Adrenal gland (tissue), 12 donors: Measurements from ENCODE around the gene NR1I3. TPM values are rescaled to one million over a fixed set of nuclear protein-coding genes. Genes with fewer than 3 reads are reported as not detected.

Experiments used
- DNase-seq, 7 donors: peaks; one replicate each; pipeline ENCODE4 v3.0.0-alpha.2; 2019 to 2020
- H3K27ac ChIP-seq, 5 donors: fragments of 200-600 bp; sonication (generic) in 4 of 5; 1 replicate in 3 of 5; 2 replicates in 2 of 5; pipeline versions ENCODE4 v1.5.1 to v1.8.0; 2016 to 2020; ENCODE audit warnings: mild to moderate bottlenecking in 1 of 5
- H3K27me3 ChIP-seq: fragments of 200-600 bp; 2 replicates; pipeline ENCODE4 v1.8.0; 2021
- H3K36me3 ChIP-seq, 2 donors: fragments of 200-600 bp; replicated peaks in 1 of 2; 1 replicate in 1 of 2; 2 replicates in 1 of 2; pipeline versions ENCODE4 v1.5.1 to v1.8.0; 2018 to 2022
- H3K4me1 ChIP-seq, 2 donors: fragments of 200-600 bp; replicated peaks in 1 of 2; 1 replicate in 1 of 2; 2 replicates in 1 of 2; pipeline versions ENCODE4 v1.5.1 to v1.8.0; 2018 to 2021
- H3K4me3 ChIP-seq, 4 donors: fragments of 200-600 bp; sonication (generic) in 3 of 4; one replicate each; pipeline ENCODE4 v1.5.1; 2016 to 2018
- H3K9me3 ChIP-seq, 3 donors: fragments of 200-600 bp; sonication (generic) in 1 of 3; replicated peaks in 1 of 3; 1 replicate in 2 of 3; 2 replicates in 1 of 3; pipeline versions ENCODE4 v1.5.1 to v1.8.0; 2016 to 2021
- POLR2A ChIP-seq, 2 donors: fragments of 450-650 bp; IDR thresholded peaks; one replicate each; pipeline ENCODE4 v1.6.1; 2017; ENCODE audit warnings: antibody characterized with exemption in 2 of 2, mild to moderate bottlenecking in 2 of 2, moderate library complexity in 1 of 2
- WGBS, 4 donors: extraction: QIAGEN DNeasy Blood & Tissue Kit in 2 of 4; methylation state at CpG; one replicate each; pipeline versions ENCODE4 v1.1.5 to v1.1.7; 2013 to 2017; 5-methylcytosine and 5-hydroxymethylcytosine counted together
- intact Hi-C, 2 donors: fragments of 100-400 bp; cut with DNase I; formaldehyde crosslinking; loops; one replicate each; pipeline versions ENCODE4 v1.14.1 to v1.15.0; 2022 to 2023
- polyA plus RNA-seq, 3 donors: library from polyadenylated mRNA; stranded (reverse); fragments of 200-250 nt in 2 of 3; fragments of 350-450 nt in 1 of 3; fragmentation: Illumina TruSeq in 1 of 3; extraction: RNeasy Lipid Tissue Mini Kit (QIAGEN cat#74804) in 1 of 3; gene quantifications; one replicate each; pipeline ENCODE4 v1.2.3, GENCODE V29; 2013 to 2014
- total RNA-seq, 9 donors: library from RNA; depleted of rRNA in 4 of 9; stranded (reverse); fragments of >200 nt in 4 of 9; fragments of 120-200 nt in 1 of 9; fragmentation: NEBNext Ultra II Directional in 1 of 9; extraction: Animal tissue kit (Norgen Biotek cat#: 25700) in 1 of 9; gene quantifications; one replicate each; pipeline versions ENCODE4 v1.1.0 to v1.2.4, GENCODE V29; 2013 to 2023
- TF ChIP-seq, protein P1 (sequence below), 6 experiments: fragments of 450-650 bp in 4 of 6; fragments of 200-600 bp in 2 of 6; sonication (generic) in 1 of 6; IDR thresholded peaks; 1 replicate in 5 of 6; 2 replicates in 1 of 6; pipeline versions ENCODE4 v1.5.1 to v1.8.0; 2016 to 2021; ENCODE audit warnings: antibody characterized with exemption in 6 of 6, mild to moderate bottlenecking in 2 of 6, moderate library complexity in 1 of 6
- donor health status: healthy with polysubstance abuse.
- donor health status: Bipolar disorder and iron deficiency.
- donor health status: DM: yes; HTN: yes; CAD: no.
- donor health status: DM: no; HTN: no; CAD: no.
- donor health status: DM: no; HTN: no; CAD: no.
- donor health status: DM: yes; HTN: yes; CAD: no.

NR1I3 gene
- total and polyA plus RNA-seq, 12 donors, result 0.16 to 0.50 TPM; not detected in 10

- 81 to 90% (median 87%) methylated on average over 5 of the region's 5 CpGs for WGBS, 4 donors
- no peak overlapping the region for H3K4me3 ChIP-seq
- intact Hi-C loops, result no loop called here
- peaks cover 0 to 8% of the 10 kb centered on the region in 2 donors for H3K36me3 ChIP-seq
- peaks cover 0 to 8% of the 10 kb centered on the region in 2 donors for H3K4me1 ChIP-seq
- no peak overlapping the region for H3K27ac ChIP-seq
- peak in 1 of 7 donors; percentile 3 for DNase-seq
- TF ChIP-seq POLR2A (IDR thresholded peaks at IDR 0.05), result no peak
- TF ChIP-seq, protein P1, sequence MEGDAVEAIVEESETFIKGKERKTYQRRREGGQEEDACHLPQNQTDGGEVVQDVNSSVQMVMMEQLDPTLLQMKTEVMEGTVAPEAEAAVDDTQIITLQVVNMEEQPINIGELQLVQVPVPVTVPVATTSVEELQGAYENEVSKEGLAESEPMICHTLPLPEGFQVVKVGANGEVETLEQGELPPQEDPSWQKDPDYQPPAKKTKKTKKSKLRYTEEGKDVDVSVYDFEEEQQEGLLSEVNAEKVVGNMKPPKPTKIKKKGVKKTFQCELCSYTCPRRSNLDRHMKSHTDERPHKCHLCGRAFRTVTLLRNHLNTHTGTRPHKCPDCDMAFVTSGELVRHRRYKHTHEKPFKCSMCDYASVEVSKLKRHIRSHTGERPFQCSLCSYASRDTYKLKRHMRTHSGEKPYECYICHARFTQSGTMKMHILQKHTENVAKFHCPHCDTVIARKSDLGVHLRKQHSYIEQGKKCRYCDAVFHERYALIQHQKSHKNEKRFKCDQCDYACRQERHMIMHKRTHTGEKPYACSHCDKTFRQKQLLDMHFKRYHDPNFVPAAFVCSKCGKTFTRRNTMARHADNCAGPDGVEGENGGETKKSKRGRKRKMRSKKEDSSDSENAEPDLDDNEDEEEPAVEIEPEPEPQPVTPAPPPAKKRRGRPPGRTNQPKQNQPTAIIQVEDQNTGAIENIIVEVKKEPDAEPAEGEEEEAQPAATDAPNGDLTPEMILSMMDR (IDR thresholded peaks at IDR 0.05), result no peak
- no peaks in the 10 kb centered on the region for H3K9me3 ChIP-seq
- H3K27me3 ChIP-seq, result no peaks in the 10 kb centered on the region
Observed at GRCh38 chr1:161219078-161219892, 18.7 kb downstream of the NR1I3 start.

- Histone ChIP-seq H3K27ac (peak overlapping the region in 1 of 5 donors; percentile 77), H3K36me3 (peaks cover 0 to 15% of the 10 kb centered on the region in 2 donors), H3K27me3 (no peaks in the 10 kb centered on the region), H3K9me3 (no peaks in the 10 kb centered on the region), H3K4me3 (peak overlapping the region in 1 of 4 donors; percentile 15), H3K4me1 (peaks cover 0 to 8% of the 10 kb centered on the region in 2 donors)
- peak in 1 of 7 donors; percentile 9 for DNase-seq
- intact Hi-C loops, result no loop called here
- WGBS, 4 donors, result 70 to 80% (median 76%) methylated on average over 7 to 8 of the region's 8 CpGs
- TF ChIP-seq, protein P1 (IDR thresholded peaks at IDR 0.05), result no peak
- TF ChIP-seq POLR2A (IDR thresholded peaks at IDR 0.05), result no peak
Observed at GRCh38 chr1:161218301-161219077, 19.5 kb downstream of the NR1I3 start.

GRCh38 chr1:161217831-161218230 lies 20.2 kb downstream of the NR1I3 start:
- no peak for TF ChIP-seq POLR2A (IDR thresholded peaks at IDR 0.05)
- TF ChIP-seq, protein P1 (IDR thresholded peaks at IDR 0.05), result no peak
- Histone ChIP-seq H3K9me3 (no peaks in the 10 kb centered on the region), H3K36me3 (peaks cover 0 to 22% of the 10 kb centered on the region in 2 donors), H3K27me3 (no peaks in the 10 kb centered on the region), H3K27ac (peak overlapping the region in 4 of 5 donors; percentile 27 to 88 (median 53)), H3K4me1 (peaks cover 0 to 8% of the 10 kb centered on the region in 2 donors), H3K4me3 (peak overlapping the region in 1 of 4 donors; percentile 15)
- intact Hi-C loops, result no loop called here
- 58 to 80% (median 73%) methylated on average over 6 of the region's 6 CpGs for WGBS, 4 donors
- DNase-seq, result peak in 1 of 7 donors; percentile 7
